ENCODE results near the gene AHNAK2.

Gene AHNAK2

GRCh38 chr14:105011312-105011990 is 33.3 kb upstream of the AHNAK2 start:
- DNase-seq (ENCODE audit: low spot score) = no peak

- no peak for DNase-seq (ENCODE audit: low spot score)
Observed at GRCh38 chr14:105010891-105011291, 32.7 kb upstream of the AHNAK2 start.

- no peak for DNase-seq (ENCODE audit: low spot score)
Observed at GRCh38 chr14:105010106-105010505, 31.9 kb upstream of the AHNAK2 start.

DNA sequence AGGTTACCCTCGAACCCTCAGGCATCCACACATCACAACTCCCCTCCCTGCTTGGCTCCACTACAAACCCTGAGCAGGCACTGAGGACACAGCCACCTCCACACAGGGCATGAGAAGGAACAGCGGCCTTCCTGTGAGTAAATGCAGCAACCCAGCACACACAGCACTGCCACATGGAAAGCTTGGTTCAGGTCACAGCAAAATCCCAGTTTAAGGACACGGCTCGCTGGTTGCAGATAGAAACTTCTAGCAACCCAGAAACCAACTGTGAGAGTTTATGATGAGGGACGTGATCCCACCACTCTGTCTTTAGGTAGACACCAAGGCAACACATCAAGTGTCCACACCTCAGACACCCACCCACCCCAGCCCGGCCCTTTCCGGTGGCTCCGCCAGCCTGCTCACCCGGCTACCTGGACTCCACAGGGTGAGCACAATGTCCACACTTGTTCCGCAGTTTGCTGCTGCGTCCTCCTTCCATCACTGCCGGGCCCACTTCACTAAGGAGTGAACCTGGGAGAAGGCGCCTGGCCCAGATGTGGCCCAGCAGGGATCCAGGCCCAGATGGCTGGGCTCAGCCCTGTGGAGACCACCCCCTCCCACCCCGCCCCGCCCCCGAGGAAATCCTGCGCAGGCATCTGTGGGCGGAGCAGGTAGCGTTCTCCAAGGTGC is 29.6 kb upstream of the AHNAK2 start:
- no peak for DNase-seq (ENCODE audit: low spot score)

DNA sequence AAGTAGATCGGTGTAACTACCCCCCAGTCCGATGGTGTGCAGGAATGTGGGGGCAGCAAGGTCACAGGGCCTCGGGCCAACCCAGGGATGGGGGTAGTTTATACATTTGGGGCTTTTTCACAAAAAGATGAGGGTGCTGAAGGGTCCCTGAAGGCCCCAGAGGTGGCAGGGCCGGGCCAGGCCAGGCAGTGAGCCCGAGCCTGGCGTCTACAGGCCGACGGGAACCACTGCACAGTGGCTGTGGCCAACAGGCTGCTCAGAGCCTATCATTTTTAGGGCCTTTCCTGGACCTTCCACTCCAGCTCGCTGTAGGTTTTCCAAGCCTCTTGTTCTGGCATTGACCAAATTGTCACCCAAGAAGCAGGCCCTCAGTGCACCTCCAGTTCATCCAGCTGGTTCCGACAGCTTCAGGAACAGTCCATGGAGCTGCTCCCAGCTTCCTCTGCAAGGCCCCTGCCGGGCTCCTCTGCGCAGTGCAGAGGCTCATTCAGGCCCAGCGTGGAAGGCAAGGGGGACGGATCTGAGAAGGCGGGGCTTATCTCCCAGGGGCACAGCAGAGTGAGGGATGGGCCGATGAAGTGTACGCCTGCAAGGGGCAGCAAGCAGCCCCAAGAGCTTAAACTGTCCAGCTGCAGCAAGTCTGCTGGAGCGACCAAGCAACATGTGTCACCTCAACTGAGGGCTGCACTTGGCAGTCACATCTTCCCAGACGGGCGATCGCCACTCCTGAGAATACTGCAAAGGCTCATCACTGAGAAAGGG is 28.8 kb upstream of the AHNAK2 start:
- DNase-seq (ENCODE audit: low spot score) = no peak

GRCh38 chr14:105005929-105006830 is 28.0 kb upstream of the AHNAK2 start:
- no peak for DNase-seq (ENCODE audit: low spot score)

DNA sequence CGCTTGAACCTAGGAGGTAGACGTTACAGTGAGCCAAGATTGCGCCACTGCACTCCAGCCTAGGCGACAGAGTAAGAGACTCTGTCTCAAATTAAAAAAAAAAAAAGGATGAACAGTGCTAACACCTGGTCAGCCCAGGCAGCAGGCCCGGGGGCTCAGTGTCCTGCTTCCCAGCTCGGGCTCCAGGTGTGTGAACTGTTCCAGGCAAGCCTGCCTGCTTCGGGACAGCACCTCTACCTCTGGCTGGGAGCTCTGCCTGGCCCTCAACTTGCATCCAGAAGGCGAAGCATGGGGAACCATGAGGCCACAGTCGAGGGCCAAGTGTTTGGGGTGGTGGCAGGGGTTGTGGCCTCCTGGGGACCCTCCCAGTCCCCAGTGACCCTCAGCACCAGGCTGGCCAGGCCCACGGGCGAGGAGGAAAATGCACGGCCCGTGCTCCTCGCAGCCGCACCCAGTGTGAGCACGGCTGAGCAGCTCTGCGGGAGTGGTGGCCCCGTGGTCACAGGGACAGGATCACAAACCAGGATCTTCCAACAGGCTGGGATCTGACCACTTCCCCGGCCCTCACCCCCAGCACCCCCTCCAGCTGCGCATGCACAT is 27.3 kb upstream of the AHNAK2 start:
- no peak for DNase-seq (ENCODE audit: low spot score)

DNA sequence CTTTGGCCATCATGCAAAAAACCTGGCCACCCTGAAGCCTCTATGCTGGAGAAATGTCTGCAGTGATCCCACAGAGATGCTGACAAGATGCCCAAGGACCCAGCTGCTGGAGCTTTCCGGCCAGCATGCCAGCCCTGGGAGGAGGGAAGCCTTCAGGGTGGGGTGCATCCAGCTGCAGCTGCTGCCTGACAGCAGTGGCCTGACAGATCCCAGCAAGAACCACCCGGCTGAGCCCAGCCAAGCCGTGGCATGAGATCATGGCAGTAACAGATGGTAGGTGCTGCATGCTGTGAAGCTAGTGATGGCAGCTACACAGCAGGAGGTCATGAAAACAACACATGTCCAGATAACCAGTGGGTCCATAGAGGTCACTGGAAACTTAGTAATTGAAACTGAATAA is 21.2 kb upstream of the AHNAK2 start:
- no peak for DNase-seq (ENCODE audit: low spot score)

DNA sequence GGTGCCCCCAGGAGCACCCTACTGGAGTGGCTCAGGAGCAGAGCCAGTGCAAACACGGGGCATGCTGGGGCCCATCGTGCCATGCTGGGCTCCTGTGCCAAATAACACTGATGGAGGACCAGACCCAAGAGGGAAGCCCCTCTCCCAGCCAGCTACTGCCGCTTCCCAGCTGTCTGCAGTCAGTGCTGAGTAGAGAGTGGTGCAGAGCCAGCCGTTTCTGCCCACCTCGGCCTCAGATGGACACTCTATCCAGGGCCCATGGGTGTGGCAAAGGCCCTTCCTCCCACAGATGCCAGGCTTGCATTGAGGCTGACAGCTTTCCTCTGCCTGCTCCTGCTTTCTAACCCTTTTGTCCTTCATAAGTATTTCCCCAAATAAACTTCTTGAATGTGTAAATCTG is 20.6 kb upstream of the AHNAK2 start:
- no peak for DNase-seq (ENCODE audit: low spot score)

- DNase-seq (ENCODE audit: low spot score) = no peak
Observed at GRCh38 chr14:104996483-104996882, 18.3 kb upstream of the AHNAK2 start.

DNA sequence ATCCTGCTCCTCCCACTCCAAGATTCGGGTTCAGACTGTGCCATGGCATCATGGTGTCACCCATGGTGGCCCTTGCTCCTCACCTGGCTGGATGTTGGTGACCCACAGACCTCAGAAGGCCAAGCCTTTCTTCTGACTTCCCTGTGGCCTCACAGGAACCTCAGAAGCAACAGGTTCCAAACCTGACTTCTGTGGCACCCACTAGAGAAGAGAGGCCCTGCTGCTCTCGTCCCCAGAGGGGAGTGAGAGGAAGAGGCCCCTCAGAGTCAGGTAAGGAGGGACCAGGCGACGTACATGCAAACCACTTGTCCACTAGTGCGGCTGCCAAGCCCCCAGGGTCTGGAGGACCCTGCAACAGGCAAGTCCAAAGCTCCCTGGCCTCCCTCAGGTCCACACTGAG is 17.9 kb upstream of the AHNAK2 start:
- no peak for DNase-seq (ENCODE audit: low spot score)

GRCh38 chr14:104994978-104995377 is 16.8 kb upstream of the AHNAK2 start:
- no peak for DNase-seq (ENCODE audit: low spot score)

- no peak for DNase-seq (ENCODE audit: low spot score)
Observed at GRCh38 chr14:104993808-104994591, 15.8 kb upstream of the AHNAK2 start.

DNA sequence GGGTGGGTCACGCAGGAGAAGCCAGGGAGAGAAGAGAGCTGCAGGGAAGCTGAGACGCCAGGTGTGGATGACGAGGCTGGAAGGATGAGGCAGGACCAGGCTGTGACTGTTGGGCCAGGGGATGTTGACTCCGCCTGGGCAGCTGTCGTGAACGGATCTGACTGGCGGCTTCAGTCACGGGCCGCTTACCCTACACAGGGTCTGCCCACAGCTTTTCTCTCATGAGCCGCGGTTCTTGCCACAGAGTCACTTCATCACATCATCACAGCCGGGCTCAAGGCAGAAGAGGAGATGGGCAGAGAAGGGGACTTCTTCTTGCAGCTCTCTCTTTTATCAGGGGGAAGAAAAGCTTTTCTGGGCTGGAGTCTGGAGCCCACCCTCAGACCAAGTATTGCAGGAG is 15.1 kb upstream of the AHNAK2 start:
- DNase-seq (ENCODE audit: low spot score) = no peak

DNA sequence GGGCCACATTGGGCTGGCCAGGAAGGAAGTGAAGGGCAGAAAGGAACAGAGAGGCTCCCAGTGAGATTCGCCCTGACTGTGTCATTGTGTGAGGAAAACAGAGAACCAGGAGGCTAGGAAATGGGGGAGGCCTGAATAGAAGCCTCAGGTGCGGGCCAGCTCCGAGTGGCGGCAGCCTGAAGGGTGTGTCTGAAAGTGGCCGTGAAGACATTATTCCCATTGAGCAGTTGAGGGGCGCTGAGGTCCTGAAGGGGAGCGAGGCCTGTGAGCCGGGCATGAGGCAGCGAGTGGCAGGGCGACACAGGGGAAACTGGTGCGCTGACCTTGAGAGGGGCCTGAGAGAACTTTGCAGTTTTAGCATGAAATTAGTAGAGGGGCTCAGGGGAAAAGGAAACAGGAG is 14.3 kb upstream of the AHNAK2 start:
- no peak for DNase-seq (ENCODE audit: low spot score)

GRCh38 chr14:104991896-104992230 is 13.7 kb upstream of the AHNAK2 start:
- no peak for DNase-seq (ENCODE audit: low spot score)

- DNase-seq (ENCODE audit: low spot score) = no peak
Observed at GRCh38 chr14:104989951-104990303, 11.8 kb upstream of the AHNAK2 start.

DNA sequence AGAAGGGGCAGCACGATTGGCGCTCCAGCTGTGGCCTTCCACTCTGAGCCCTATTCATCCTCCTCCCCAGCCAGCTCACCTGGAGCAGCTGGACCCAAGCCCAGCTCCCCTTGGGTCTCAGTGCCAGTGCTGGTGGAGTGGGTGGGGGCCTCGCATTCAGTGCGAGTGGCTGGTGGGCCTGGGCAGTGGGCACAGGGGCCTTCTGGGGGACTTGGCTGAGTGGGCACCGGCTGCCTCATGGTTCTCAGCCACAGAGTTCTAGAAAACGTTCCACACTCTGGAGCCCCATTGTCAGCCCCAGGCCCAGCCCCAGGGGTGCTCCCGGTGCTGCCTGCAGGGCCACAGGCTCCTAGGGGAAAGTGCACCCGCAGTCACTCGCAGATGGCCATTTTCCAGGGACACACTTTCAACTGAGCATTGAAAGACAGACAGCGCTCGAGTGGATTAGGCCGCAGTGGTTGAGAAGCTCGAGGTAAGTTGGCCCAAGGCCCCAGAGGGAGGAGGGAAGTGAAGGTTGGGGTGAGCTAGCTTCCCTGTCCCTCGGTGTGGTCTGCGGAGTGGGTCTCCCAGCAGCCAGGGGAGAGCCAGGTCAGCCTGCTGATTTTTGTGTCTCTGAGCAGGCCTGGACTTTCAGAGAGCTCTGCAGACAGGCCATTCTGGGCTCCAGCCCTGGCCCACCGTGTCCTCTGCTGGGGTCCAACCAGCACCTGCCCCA is 11.2 kb upstream of the AHNAK2 start:
- no peak for DNase-seq (ENCODE audit: low spot score)

DNA sequence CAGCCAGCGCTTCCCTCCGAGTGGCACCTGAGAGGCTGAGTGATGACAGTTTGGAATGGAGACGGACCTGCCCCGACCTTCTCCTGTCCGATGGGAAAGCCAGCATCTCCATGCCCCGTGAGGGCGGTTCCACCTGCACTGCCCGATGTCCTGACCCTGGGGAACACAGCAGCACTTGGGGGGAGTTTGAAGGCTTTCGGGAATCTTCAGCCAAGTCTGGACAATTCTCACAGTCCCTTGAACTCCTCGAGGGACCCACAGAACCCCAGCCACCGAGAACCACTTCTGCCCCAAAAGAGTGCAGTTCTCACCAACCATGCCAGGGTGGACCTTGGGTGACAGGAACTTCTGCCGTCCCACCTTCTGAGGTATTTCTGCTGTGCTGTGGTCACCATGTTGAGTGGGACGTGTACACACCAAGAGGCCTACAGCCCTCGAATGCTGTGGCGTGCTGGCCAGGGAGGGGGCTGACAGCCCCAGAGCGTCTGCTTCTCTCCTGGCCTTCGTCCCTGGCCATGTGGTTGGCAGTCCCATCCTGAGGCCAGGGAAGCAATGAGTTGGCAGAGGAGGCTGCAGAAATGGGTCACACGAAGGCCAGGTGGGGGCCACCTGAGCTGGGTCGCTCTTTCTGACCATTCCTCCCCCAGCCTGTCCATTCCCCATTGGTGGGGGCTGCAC is 8.5 kb upstream of the AHNAK2 start:
- no peak for DNase-seq (ENCODE audit: low spot score)
